Fibroblast of lung (primary cell): Measurements from ENCODE around the gene GPC6.

ENCODE experiments used
- CTCF ChIP-seq, 2 donors: IDR thresholded peaks in 1 of 2; conservative IDR thresholded peaks in 1 of 2; 1 replicate in 1 of 2; 2 replicates in 1 of 2; pipeline ENCODE4 v1.5.1; 2011 to 2012; ENCODE audit warnings: low read length in 2 of 2, control low read depth in 1 of 2, inconsistent platforms in 1 of 2, low read depth in 1 of 2, mild to moderate bottlenecking in 1 of 2
- EZH2 ChIP-seq: IDR thresholded peaks from 2 replicates; pipeline ENCODE4 v1.5.1; 2012; ENCODE audit warnings: low read length, control low read depth, mild to moderate bottlenecking; ENCODE audit errors: missing control alignments

- no peak for TF ChIP-seq CTCF (conservative IDR thresholded peaks at IDR 0.05 in 1 of 2, IDR thresholded peaks at IDR 0.05 in 1 of 2; ENCODE audit: low read depth in 1 of 2, low read length in 2 of 2)
- no peak for TF ChIP-seq EZH2
Observed at GRCh38 chr13:94160875-94161274, 934.3 kb downstream of the GPC6 start.
